Gastrocnemius medialis (tissue), 4 donors: Measurements from ENCODE around the gene TGM2. TPM values are rescaled to one million over a fixed set of nuclear protein-coding genes. Genes with fewer than 3 reads are reported as not detected.

ENCODE experiments used
- ATAC-seq, 2 donors: fragments of 150-250 bp; one replicate each; pipeline ENCODE4 v1.9.1; 2016
- DNase-seq, 2 donors: peaks; one replicate each; pipeline ENCODE4 v3.0.0-alpha.2; 2019
- H3K27ac ChIP-seq, 4 donors: fragments of 200-600 bp; sonication (generic); 1 replicate in 1 of 4; 2 replicates in 3 of 4; pipeline ENCODE4 v1.5.1; 2016 to 2018; ENCODE audit warnings: mild to moderate bottlenecking in 2 of 4, moderate library complexity in 1 of 4
- H3K27me3 ChIP-seq, 3 donors: fragments of 200-600 bp; sonication (generic) in 2 of 3; 1 replicate in 1 of 3; 2 replicates in 2 of 3; pipeline versions ENCODE4 v1.5.1 to v1.6.0; 2016 to 2019; ENCODE audit warnings: mild to moderate bottlenecking in 1 of 3, moderate library complexity in 1 of 3
- H3K36me3 ChIP-seq, 2 donors: fragments of 200-600 bp; sonication (generic) in 1 of 2; one replicate each; pipeline ENCODE4 v1.5.1; 2017 to 2018
- H3K4me1 ChIP-seq, 2 donors: fragments of 200-600 bp; sonication (generic) in 1 of 2; one replicate each; pipeline ENCODE4 v1.5.1; 2016 to 2017; ENCODE audit warnings: mild to moderate bottlenecking in 2 of 2
- H3K4me3 ChIP-seq, 4 donors: fragments of 200-600 bp; sonication (generic) in 3 of 4; 1 replicate in 1 of 4; 2 replicates in 3 of 4; pipeline ENCODE4 v1.5.1; 2016 to 2019; ENCODE audit warnings: mild to moderate bottlenecking in 2 of 4
- H3K9me3 ChIP-seq, 3 donors: fragments of 200-600 bp; sonication (generic) in 2 of 3; 1 replicate in 1 of 3; 2 replicates in 2 of 3; pipeline ENCODE4 v1.5.1; 2016 to 2019
- CTCF ChIP-seq, 5 experiments: fragments of 450-650 bp in 3 of 5; fragments of 200-600 bp in 2 of 5; sonication (generic) in 2 of 5; IDR thresholded peaks in 4 of 5; conservative IDR thresholded peaks in 1 of 5; 1 replicate in 4 of 5; 2 replicates in 1 of 5; pipeline ENCODE4 v1.5.1; 2016 to 2019; ENCODE audit warnings: antibody characterized with exemption in 5 of 5, mild to moderate bottlenecking in 3 of 5, moderate library complexity in 3 of 5
- POLR2A ChIP-seq, 2 donors: fragments of 450-650 bp; IDR thresholded peaks; one replicate each; pipeline ENCODE4 v1.6.1; 2017; ENCODE audit warnings: antibody characterized with exemption in 2 of 2, mild to moderate bottlenecking in 2 of 2, moderate library complexity in 2 of 2
- in situ Hi-C, 4 donors: fragments of 200-750 bp; cut with MboI; loops; one replicate each; pipeline versions ENCODE4 v1.15.0 to v1.8.0; 2017; ENCODE audit warnings: low sequenced_read_pairs in 4 of 4
- intact Hi-C: fragments of 100-400 bp; cut with DNase I; formaldehyde crosslinking; loops from one replicate; pipeline ENCODE4 v1.15.1; 2023; ENCODE audit warnings: low total_unique reads
- total RNA-seq, 4 donors: library from RNA; depleted of rRNA; stranded (reverse); fragments of >200 nt; gene quantifications; one replicate each; pipeline versions ENCODE4 v1.1.0 to v1.2.3, GENCODE V29; 2016

Gene TGM2
- total RNA-seq, 4 donors from 2014 or later, result 12.8 to 152 (median 58.4) TPM

- Histone ChIP-seq H3K9me3 (no peaks in the 10 kb centered on the region), H3K27me3 (no peaks in the 10 kb centered on the region), H3K27ac (peak overlapping the region; percentile 12 to 64 (median 46)), H3K4me3 (no peak overlapping the region), H3K4me1 (peaks cover 45 to 47% of the 10 kb centered on the region in 2 donors), H3K36me3 (peaks cover 0 to 34% of the 10 kb centered on the region in 2 donors)
- in situ Hi-C loops, result no loop called here
- intact Hi-C loops, result no loop called here
- ATAC-seq, result peak in 1 of 2 donors; percentile 54
- no peak for DNase-seq
- TF ChIP-seq CTCF (IDR thresholded peaks at IDR 0.05 in 4 of 5, conservative IDR thresholded peaks at IDR 0.05 in 1 of 5) (no peak), POLR2A (IDR thresholded peaks at IDR 0.05) (no peak)
Observed at GRCh38 chr20:38091441-38092216, 73.4 kb downstream of the TGM2 start.

GRCh38 chr20:38090061-38090460 lies 75.0 kb downstream of the TGM2 start:
- in situ Hi-C loops, result no loop called here
- Histone ChIP-seq H3K9me3 (no peaks in the 10 kb centered on the region), H3K27me3 (no peaks in the 10 kb centered on the region), H3K36me3 (peaks cover 0 to 38% of the 10 kb centered on the region in 2 donors), H3K4me3 (no peak overlapping the region), H3K4me1 (peaks cover 40 to 42% of the 10 kb centered on the region in 2 donors), H3K27ac (no peak overlapping the region)
- intact Hi-C loops, result no loop called here
- DNase-seq (no peak), ATAC-seq (no peak)
- TF ChIP-seq POLR2A (IDR thresholded peaks at IDR 0.05), result no peak
- no peak for TF ChIP-seq CTCF (IDR thresholded peaks at IDR 0.05 in 4 of 5, conservative IDR thresholded peaks at IDR 0.05 in 1 of 5)

GRCh38 chr20:38089500-38089899 lies 75.6 kb downstream of the TGM2 start:
- Histone ChIP-seq H3K27ac (no peak overlapping the region), H3K27me3 (no peaks in the 10 kb centered on the region), H3K36me3 (peaks cover 0 to 43% of the 10 kb centered on the region in 2 donors), H3K9me3 (no peaks in the 10 kb centered on the region), H3K4me3 (no peak overlapping the region), H3K4me1 (peaks cover 36 to 37% of the 10 kb centered on the region in 2 donors)
- intact Hi-C loops (no loop called here), in situ Hi-C loops (no loop called here)
- DNase-seq (no peak), ATAC-seq (no peak)
- TF ChIP-seq POLR2A (IDR thresholded peaks at IDR 0.05), result no peak

GRCh38 chr20:38085026-38085425 lies 80.0 kb downstream of the TGM2 start:
- peaks cover 27 to 33% of the 10 kb centered on the region in 2 donors for H3K4me1 ChIP-seq
- TF ChIP-seq POLR2A (IDR thresholded peaks at IDR 0.05), result no peak
- TF ChIP-seq CTCF (IDR thresholded peaks at IDR 0.05 in 4 of 5, conservative IDR thresholded peaks at IDR 0.05 in 1 of 5), result no peak
- no peaks in the 10 kb centered on the region for H3K27me3 ChIP-seq
- no peak for DNase-seq
- no peak for ATAC-seq
- H3K27ac ChIP-seq, result no peak overlapping the region
- intact Hi-C loops, result no loop called here
- no peak overlapping the region for H3K4me3 ChIP-seq
- H3K36me3 ChIP-seq, result peaks cover 0 to 36% of the 10 kb centered on the region in 2 donors
- no peaks in the 10 kb centered on the region for H3K9me3 ChIP-seq
- in situ Hi-C loops, result no loop called here

GRCh38 chr20:38084425-38084951 lies 80.6 kb downstream of the TGM2 start:
- no peak overlapping the region for H3K27ac ChIP-seq
- TF ChIP-seq POLR2A (IDR thresholded peaks at IDR 0.05) (no peak), CTCF (IDR thresholded peaks at IDR 0.05 in 4 of 5, conservative IDR thresholded peaks at IDR 0.05 in 1 of 5) (no peak)
- intact Hi-C loops (no loop called here), in situ Hi-C loops (no loop called here)
- no peak for ATAC-seq
- peaks cover 0 to 31% of the 10 kb centered on the region in 2 donors for H3K36me3 ChIP-seq
- H3K27me3 ChIP-seq, result no peaks in the 10 kb centered on the region
- DNase-seq, result no peak
- no peaks in the 10 kb centered on the region for H3K9me3 ChIP-seq
- peaks cover 29 to 33% of the 10 kb centered on the region in 2 donors for H3K4me1 ChIP-seq
- H3K4me3 ChIP-seq, result no peak overlapping the region
